ENCODE measurements around the gene SH3YL1. TPM values are rescaled to one million over a fixed set of nuclear protein-coding genes. Genes with fewer than 3 reads are reported as not detected.

The SH3YL1 gene
- total and polyA plus RNA-seq, 10 donors, result 30.6 to 72.8 (median 37.0) TPM

DNA sequence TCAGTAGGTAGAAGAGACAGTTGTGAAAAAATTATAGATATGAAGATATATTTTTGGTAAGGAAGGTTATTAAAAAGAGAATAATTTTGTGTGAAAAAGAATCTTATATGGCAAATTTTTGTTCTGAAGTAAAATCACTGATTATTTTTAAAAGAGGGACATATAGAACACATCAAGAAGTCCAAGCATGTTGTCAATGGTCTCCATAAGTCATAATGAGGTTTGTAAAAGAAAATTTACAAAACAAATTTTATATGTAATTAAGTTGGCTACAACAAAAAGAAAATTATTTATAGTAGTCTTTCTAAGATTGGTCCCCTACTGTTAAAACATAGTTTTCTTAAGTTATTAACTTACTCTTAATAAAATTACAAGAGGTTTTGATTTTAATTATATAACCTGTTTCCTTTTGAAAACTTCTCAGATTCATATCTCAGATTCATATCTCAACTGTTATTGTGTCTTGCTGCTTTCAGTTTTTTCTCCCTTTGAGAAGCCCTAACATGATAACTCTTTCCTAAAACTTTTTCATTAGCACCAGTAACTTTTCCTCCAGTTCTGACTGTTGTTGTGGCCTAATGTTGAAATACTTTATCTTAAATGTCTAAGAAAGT lies 81.2 kb downstream of the SH3YL1 start:
- no peaks in the 10 kb centered on the region for H3K27me3 ChIP-seq (replicated peaks in 1 of 7)

DNA sequence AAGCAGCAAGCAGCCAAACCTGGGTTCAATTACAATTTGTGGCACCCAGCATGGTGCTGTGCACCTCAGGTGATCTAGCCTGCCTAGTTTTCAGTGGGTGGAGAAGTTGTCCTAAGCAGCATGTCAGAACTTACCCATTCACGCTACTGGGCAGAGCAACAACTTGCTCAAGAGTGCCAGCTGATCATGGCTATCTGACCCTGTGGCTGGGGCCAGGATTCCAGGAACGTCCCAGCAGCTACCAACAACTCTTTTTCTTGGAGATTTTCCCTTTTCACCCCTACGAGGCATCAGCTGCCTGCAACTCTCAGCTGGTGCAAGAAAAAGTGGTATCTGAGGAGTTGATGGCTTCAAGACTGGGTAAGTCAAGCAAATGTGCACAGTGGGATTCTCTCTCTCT lies 83.5 kb downstream of the SH3YL1 start:
- Histone ChIP-seq H3K27me3 (replicated peaks in 1 of 7) (no peaks in the 10 kb centered on the region), H3K36me3 (no peaks in the 10 kb centered on the region), H3K4me1 (peaks cover 0 to 21% (median 14%) of the 10 kb centered on the region in 6 donors), H3K9me3 (peaks cover 0 to 10% (median 7%) of the 10 kb centered on the region in 8 donors), H3K4me3 (no peak overlapping the region), H3K27ac (no peak overlapping the region)
- intact Hi-C loops (cut with DNase I; ENCODE audit: low total_unique reads), result no loop called here
- no peak for DNase-seq
- WGBS, 5 donors, result 47 to 80% (median 67%) methylated on average over 3 of the region's 3 CpGs
- no peak for TF ChIP-seq POLR2AphosphoS5 (IDR thresholded peaks at IDR 0.05)
- TF ChIP-seq, protein P1, sequence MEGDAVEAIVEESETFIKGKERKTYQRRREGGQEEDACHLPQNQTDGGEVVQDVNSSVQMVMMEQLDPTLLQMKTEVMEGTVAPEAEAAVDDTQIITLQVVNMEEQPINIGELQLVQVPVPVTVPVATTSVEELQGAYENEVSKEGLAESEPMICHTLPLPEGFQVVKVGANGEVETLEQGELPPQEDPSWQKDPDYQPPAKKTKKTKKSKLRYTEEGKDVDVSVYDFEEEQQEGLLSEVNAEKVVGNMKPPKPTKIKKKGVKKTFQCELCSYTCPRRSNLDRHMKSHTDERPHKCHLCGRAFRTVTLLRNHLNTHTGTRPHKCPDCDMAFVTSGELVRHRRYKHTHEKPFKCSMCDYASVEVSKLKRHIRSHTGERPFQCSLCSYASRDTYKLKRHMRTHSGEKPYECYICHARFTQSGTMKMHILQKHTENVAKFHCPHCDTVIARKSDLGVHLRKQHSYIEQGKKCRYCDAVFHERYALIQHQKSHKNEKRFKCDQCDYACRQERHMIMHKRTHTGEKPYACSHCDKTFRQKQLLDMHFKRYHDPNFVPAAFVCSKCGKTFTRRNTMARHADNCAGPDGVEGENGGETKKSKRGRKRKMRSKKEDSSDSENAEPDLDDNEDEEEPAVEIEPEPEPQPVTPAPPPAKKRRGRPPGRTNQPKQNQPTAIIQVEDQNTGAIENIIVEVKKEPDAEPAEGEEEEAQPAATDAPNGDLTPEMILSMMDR (IDR thresholded peaks at IDR 0.05 in 8 of 11, conservative IDR thresholded peaks at IDR 0.05 in 3 of 11), result no peak
- no peak for TF ChIP-seq POLR2A (IDR thresholded peaks at IDR 0.05)

More for the DNA sequence above, 81.2 kb downstream of the SH3YL1 start:
- no peaks in the 10 kb centered on the region for H3K4me1 ChIP-seq
- H3K36me3 ChIP-seq, result no peaks in the 10 kb centered on the region
- H3K27ac ChIP-seq, result no peak overlapping the region
- DNase-seq, result no peak
- TF ChIP-seq POLR2A (IDR thresholded peaks at IDR 0.05) (no peak), POLR2AphosphoS5 (IDR thresholded peaks at IDR 0.05) (no peak)
- TF ChIP-seq, protein P1 (IDR thresholded peaks at IDR 0.05 in 8 of 11, conservative IDR thresholded peaks at IDR 0.05 in 3 of 11), result no peak
- intact Hi-C loops (cut with DNase I; ENCODE audit: low total_unique reads), result no loop called here
- H3K9me3 ChIP-seq, result peaks cover 0 to 23% (median 15%) of the 10 kb centered on the region in 8 donors
- no peak overlapping the region for H3K4me3 ChIP-seq

DNA sequence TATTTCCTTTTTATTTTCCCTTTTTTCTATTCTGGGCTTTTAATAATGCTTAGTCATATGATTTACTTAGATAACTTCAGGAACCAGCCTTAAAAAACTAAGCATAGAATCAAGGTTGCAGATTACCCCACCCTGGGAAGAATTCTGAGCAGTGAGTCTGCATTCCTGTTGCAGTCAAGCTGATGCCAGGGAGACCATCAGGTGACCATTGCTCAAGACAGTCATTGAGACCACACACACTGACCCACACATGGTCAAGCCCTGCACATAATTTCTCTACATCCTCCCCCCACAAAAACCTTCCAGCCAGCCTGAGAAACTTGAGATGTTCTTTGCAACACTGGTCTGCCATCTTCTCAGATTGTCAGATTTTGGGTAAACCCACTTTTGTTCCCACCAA lies 83.9 kb downstream of the SH3YL1 start:
- H3K27me3 ChIP-seq (replicated peaks in 1 of 7), result no peaks in the 10 kb centered on the region
- intact Hi-C loops (cut with DNase I; ENCODE audit: low total_unique reads), result no loop called here
- H3K4me3 ChIP-seq, result no peak overlapping the region
- H3K27ac ChIP-seq, result no peak overlapping the region
- peaks cover 0 to 25% (median 15%) of the 10 kb centered on the region in 6 donors for H3K4me1 ChIP-seq
- no peak for DNase-seq
- H3K9me3 ChIP-seq, result peaks cover 0 to 10% (median 7%) of the 10 kb centered on the region in 8 donors
- H3K36me3 ChIP-seq, result no peaks in the 10 kb centered on the region
- TF ChIP-seq POLR2A (IDR thresholded peaks at IDR 0.05), result no peak
- no peak for TF ChIP-seq POLR2AphosphoS5 (IDR thresholded peaks at IDR 0.05)
- TF ChIP-seq, protein P1 (IDR thresholded peaks at IDR 0.05 in 8 of 11, conservative IDR thresholded peaks at IDR 0.05 in 3 of 11), result no peak

DNA sequence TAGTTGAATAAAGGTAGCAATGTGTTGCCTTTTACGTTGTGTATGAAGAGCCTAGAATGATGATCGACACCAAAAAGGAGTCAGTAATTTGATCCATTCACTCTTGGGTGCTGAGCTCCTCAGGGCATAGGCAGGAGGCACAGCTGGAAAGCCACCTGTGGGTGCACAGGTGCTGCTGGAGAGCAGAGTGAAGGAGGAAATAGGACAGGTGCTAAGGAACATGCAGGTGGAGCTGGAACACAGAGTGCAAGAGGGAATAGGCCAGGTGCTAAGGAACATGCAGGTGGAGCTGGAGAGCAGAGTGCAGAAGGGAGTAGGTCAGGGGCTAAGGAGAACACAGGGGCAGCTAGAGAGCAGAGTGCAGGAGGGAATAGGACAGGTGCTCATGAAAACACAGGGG lies 86.1 kb downstream of the SH3YL1 start:
- Histone ChIP-seq H3K4me3 (no peak overlapping the region), H3K27ac (no peak overlapping the region), H3K36me3 (no peaks in the 10 kb centered on the region), H3K9me3 (peaks cover 0 to 5% (median 3%) of the 10 kb centered on the region in 8 donors), H3K27me3 (replicated peaks in 1 of 7) (peaks cover 0 to 6% (median 0%) of the 10 kb centered on the region in 7 donors), H3K4me1 (peaks cover 0 to 28% (median 15%) of the 10 kb centered on the region in 6 donors)
- no peak for TF ChIP-seq POLR2A (IDR thresholded peaks at IDR 0.05)
- TF ChIP-seq, protein P1 (IDR thresholded peaks at IDR 0.05 in 8 of 11, conservative IDR thresholded peaks at IDR 0.05 in 3 of 11), result no peak
- TF ChIP-seq POLR2AphosphoS5 (IDR thresholded peaks at IDR 0.05), result no peak
- WGBS, 5 donors, result 86 to 90% (median 88%) methylated on average over 2 of the region's 2 CpGs
- intact Hi-C loops (cut with DNase I; ENCODE audit: low total_unique reads), result no loop called here
- no peak for DNase-seq
